Neural cell (in vitro differentiated cells): ENCODE data around the gene UBR7.

ENCODE experiments used
- CTCF ChIP-seq: fragments of 450-650 bp; IDR thresholded peaks from 2 replicates; pipeline ENCODE4 v1.5.1; 2014; ENCODE audit warnings: antibody characterized with exemption, mild to moderate bottlenecking, moderate library complexity; ENCODE audit not compliant: poor library complexity, severe bottlenecking
- EP300 ChIP-seq: fragments of 450-650 bp; conservative IDR thresholded peaks from 2 replicates; pipeline ENCODE4 v1.6.1; 2014; ENCODE audit warnings: antibody characterized with exemption, mild to moderate bottlenecking, moderate library complexity; ENCODE audit not compliant: poor library complexity, severe bottlenecking
- EZH2 ChIP-seq: fragments of 200-600, 300-800 bp; shearing (Covaris generic), sonication (generic); IDR thresholded peaks from 2 replicates; pipeline ENCODE4 v1.6.1; 2014; ENCODE audit warnings: antibody characterized with exemption, low read length, borderline replicate concordance, mild to moderate bottlenecking; ENCODE audit not compliant: insufficient read depth, poor library complexity, severe bottlenecking
- MXI1 ChIP-seq: fragments of 450-650 bp; conservative IDR thresholded peaks from 2 replicates; pipeline ENCODE4 v1.6.1; 2014; ENCODE audit warnings: antibody characterized with exemption, mild to moderate bottlenecking; ENCODE audit not compliant: poor library complexity, severe bottlenecking
- POLR2AphosphoS5 ChIP-seq: IDR thresholded peaks from 2 replicates; pipeline ENCODE4 v1.6.1; 2012
- REST ChIP-seq: IDR thresholded peaks from 2 replicates; pipeline ENCODE4 v1.6.1; 2012; ENCODE audit warnings: borderline replicate concordance
- SMC3 ChIP-seq: fragments of 450-650 bp; conservative IDR thresholded peaks from 2 replicates; pipeline ENCODE4 v1.6.1; 2014; ENCODE audit warnings: antibody characterized with exemption, mild to moderate bottlenecking, moderate library complexity; ENCODE audit not compliant: poor library complexity

- TF ChIP-seq MXI1, result no peak
- no peak for TF ChIP-seq POLR2AphosphoS5
- no peak for TF ChIP-seq CTCF
- TF ChIP-seq EZH2, result no peak
- TF ChIP-seq EP300, result no peak
- no peak for TF ChIP-seq REST
- no peak for TF ChIP-seq SMC3
Measured at GRCh38 chr14:93276031-93276716, 69.1 kb downstream of the UBR7 start.
